ENCODE data around the gene CNST. TPM values are rescaled to one million over a fixed set of nuclear protein-coding genes. Genes with fewer than 3 reads are reported as not detected.
A peak's percentile ranks its signal among the peaks of the same experiment; 100 is the strongest.

Gene CNST
- total RNA-seq, 3 donors from 2014 or later (not counting 1 experiment from before 2014, with no cell fraction given) = 48.2 to 56.1 (median 49.7) TPM

DNA sequence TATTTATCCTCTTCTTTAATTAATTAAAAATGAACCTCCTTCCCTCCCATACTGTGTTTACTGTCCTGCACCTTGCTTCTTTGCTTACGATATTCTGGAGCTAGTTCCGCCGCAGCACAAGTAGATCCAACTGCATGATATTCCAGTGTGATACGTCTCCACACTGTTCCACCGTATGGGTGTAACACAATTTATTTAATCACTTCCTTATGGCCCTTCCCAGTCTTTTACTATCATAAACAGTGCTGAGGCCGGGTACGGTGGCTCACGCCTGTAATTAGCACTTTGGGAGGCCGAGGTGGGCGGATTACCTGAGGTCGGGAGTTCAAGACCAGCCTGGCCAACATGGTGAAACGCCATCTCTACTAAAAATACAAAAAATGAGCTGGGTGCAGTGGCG, 25.7 kb downstream of the CNST start:
- Mint-ChIP-seq H3K27me3 (ENCODE audit: low read depth in 2 of 2) (no peaks in the 10 kb centered on the region), H3K36me3 (peaks cover 7% of the 10 kb centered on the region), H3K27ac (no peak overlapping the region), H3K4me1 (peaks cover 20 to 30% of the 10 kb centered on the region in 2 donors), H3K9me3 (peaks cover 0 to 6% of the 10 kb centered on the region in 2 donors), H3K4me3 (no peak overlapping the region)
- H3K9me3 ChIP-seq (ENCODE audit: control insufficient read depth, insufficient read depth, low read length) = peaks cover 6% of the 10 kb centered on the region
- H3K36me3 ChIP-seq (ENCODE audit: control insufficient read depth, insufficient read depth, low read length) = peaks cover 20% of the 10 kb centered on the region
- intact Hi-C loops (cut with micrococcal nuclease) = no loop called here
- no peak overlapping the region for H3K27ac ChIP-seq (ENCODE audit: low read length)
- WGBS (ENCODE audit: insufficient coverage) = 97% methylated on average over 13 of the region's 13 CpGs
- ATAC-seq = no peak
- no peaks in the 10 kb centered on the region for H3K4me1 ChIP-seq (ENCODE audit: control insufficient read depth, insufficient read depth, low read length)
- H3K27me3 ChIP-seq (ENCODE audit: control insufficient read depth, insufficient read depth, low read length) = no peaks in the 10 kb centered on the region
- TF ChIP-seq, protein P1, sequence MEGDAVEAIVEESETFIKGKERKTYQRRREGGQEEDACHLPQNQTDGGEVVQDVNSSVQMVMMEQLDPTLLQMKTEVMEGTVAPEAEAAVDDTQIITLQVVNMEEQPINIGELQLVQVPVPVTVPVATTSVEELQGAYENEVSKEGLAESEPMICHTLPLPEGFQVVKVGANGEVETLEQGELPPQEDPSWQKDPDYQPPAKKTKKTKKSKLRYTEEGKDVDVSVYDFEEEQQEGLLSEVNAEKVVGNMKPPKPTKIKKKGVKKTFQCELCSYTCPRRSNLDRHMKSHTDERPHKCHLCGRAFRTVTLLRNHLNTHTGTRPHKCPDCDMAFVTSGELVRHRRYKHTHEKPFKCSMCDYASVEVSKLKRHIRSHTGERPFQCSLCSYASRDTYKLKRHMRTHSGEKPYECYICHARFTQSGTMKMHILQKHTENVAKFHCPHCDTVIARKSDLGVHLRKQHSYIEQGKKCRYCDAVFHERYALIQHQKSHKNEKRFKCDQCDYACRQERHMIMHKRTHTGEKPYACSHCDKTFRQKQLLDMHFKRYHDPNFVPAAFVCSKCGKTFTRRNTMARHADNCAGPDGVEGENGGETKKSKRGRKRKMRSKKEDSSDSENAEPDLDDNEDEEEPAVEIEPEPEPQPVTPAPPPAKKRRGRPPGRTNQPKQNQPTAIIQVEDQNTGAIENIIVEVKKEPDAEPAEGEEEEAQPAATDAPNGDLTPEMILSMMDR (IDR thresholded peaks at IDR 0.05) = no peak
- DNase-seq = no peak
- no peak overlapping the region for H3K4me3 ChIP-seq (ENCODE audit: low read length)

DNA sequence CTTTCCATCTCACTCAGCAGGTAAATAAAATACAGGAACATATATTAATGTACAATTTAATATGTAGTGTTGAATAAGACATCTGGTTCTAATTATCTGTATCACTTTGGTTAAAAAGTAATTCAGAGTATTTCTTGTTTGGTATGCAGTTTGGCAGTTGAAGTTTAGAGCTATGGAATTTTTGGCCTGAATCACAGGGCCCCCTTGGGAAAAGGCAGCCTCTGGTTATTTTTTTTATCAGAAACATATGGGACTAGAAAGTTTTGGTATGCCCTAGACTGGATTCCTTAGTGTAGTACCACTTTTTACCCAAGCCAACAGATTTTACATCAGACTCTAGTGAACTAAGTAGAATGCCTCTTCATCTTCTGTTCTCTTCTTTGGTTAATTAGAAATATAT, 26.4 kb downstream of the CNST start:
- Mint-ChIP-seq H3K4me1 (peaks cover 24 to 29% of the 10 kb centered on the region in 2 donors), H3K27ac (no peak overlapping the region), H3K9me3 (peaks cover 0 to 6% of the 10 kb centered on the region in 2 donors), H3K4me3 (no peak overlapping the region), H3K36me3 (peaks cover 7% of the 10 kb centered on the region), H3K27me3 (ENCODE audit: low read depth in 2 of 2) (no peaks in the 10 kb centered on the region)
- TF ChIP-seq, protein P1 (IDR thresholded peaks at IDR 0.05) = no peak
- peaks cover 6% of the 10 kb centered on the region for H3K9me3 ChIP-seq (ENCODE audit: control insufficient read depth, insufficient read depth, low read length)
- peaks cover 20% of the 10 kb centered on the region for H3K36me3 ChIP-seq (ENCODE audit: control insufficient read depth, insufficient read depth, low read length)
- no peaks in the 10 kb centered on the region for H3K4me1 ChIP-seq (ENCODE audit: control insufficient read depth, insufficient read depth, low read length)
- DNase-seq (no peak), ATAC-seq (no peak)
- H3K27ac ChIP-seq (ENCODE audit: low read length) = no peak overlapping the region
- no peak overlapping the region for H3K4me3 ChIP-seq (ENCODE audit: low read length)
- intact Hi-C loops (cut with micrococcal nuclease) = no loop called here
- no peaks in the 10 kb centered on the region for H3K27me3 ChIP-seq (ENCODE audit: control insufficient read depth, insufficient read depth, low read length)

DNA sequence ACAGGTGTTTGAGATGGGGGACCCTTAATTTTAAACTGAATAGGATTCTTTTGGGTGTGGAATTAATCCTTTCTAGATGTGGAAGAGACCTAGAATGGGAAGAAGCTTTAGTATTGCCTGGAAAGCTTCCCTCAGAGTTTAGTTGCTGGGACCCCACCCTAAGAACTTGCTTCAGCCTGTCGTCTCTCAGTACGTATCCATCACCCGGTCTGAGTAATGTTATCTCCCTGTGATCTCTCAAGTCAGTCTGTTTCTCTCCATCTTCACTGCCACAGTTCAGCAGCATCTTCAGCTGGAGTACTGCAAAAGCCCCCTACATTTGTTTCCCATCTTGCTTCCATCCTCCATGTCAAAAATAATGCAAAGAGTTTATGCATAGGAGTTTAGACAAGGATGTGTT, 28.9 kb downstream of the CNST start:
- peaks cover 7% of the 10 kb centered on the region for H3K36me3 Mint-ChIP-seq
- peaks cover 30 to 34% of the 10 kb centered on the region in 2 donors for H3K4me1 Mint-ChIP-seq
- Histone ChIP-seq H3K27me3 (ENCODE audit: control insufficient read depth, insufficient read depth, low read length) (no peaks in the 10 kb centered on the region), H3K36me3 (ENCODE audit: control insufficient read depth, insufficient read depth, low read length) (peaks cover 20% of the 10 kb centered on the region), H3K9me3 (ENCODE audit: control insufficient read depth, insufficient read depth, low read length) (peaks cover 3% of the 10 kb centered on the region), H3K27ac (ENCODE audit: low read length) (no peak overlapping the region), H3K4me1 (ENCODE audit: control insufficient read depth, insufficient read depth, low read length) (no peaks in the 10 kb centered on the region), H3K4me3 (ENCODE audit: low read length) (no peak overlapping the region)
- ATAC-seq (no peak), DNase-seq (no peak)
- intact Hi-C loops (cut with micrococcal nuclease) = no loop called here
- H3K27me3 Mint-ChIP-seq (ENCODE audit: low read depth in 2 of 2) = no peaks in the 10 kb centered on the region
- H3K27ac Mint-ChIP-seq = no peak overlapping the region
- H3K4me3 Mint-ChIP-seq = no peak overlapping the region
- TF ChIP-seq, protein P1 (IDR thresholded peaks at IDR 0.05) = no peak
- WGBS (ENCODE audit: insufficient coverage) = 86% methylated on average over 3 of the region's 3 CpGs
- H3K9me3 Mint-ChIP-seq = peaks cover 0 to 3% of the 10 kb centered on the region in 2 donors

DNA sequence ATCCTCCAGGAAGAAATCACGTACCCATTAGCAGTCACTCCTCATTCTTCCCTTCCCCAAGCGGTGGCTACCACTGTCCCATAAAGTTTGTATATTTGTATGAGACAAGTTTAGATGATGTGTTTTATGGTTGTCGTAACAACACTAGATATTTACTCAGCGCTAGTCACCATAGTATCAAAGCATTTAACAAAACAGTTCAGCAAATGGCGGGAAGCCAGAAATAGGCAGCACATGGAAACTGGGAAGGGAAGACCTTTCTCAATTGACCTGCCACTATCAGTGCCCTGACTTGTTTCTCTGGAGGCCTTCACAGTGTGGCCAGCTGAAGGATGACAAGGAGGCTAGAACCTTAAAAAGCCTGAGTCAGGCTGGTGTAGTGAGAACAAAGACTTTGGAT, 31.1 kb downstream of the CNST start:
- TF ChIP-seq, protein P1 (IDR thresholded peaks at IDR 0.05) = no peak
- H3K9me3 ChIP-seq (ENCODE audit: control insufficient read depth, insufficient read depth, low read length) = no peaks in the 10 kb centered on the region
- H3K27ac ChIP-seq (ENCODE audit: low read length) = no peak overlapping the region
- peaks cover 12% of the 10 kb centered on the region for H3K36me3 ChIP-seq (ENCODE audit: control insufficient read depth, insufficient read depth, low read length)
- DNase-seq = no peak
- H3K27me3 Mint-ChIP-seq (ENCODE audit: low read depth in 2 of 2) = no peaks in the 10 kb centered on the region
- H3K4me3 ChIP-seq (ENCODE audit: low read length) = no peak overlapping the region
- intact Hi-C loops (cut with micrococcal nuclease) = no loop called here
- WGBS (ENCODE audit: insufficient coverage) = 98% methylated on average over 3 of the region's 5 CpGs
- H3K4me1 Mint-ChIP-seq = peaks cover 41 to 43% of the 10 kb centered on the region in 2 donors
- H3K9me3 Mint-ChIP-seq = no peaks in the 10 kb centered on the region
- peak overlapping the region in 1 of 2 donors; percentile 19 for H3K27ac Mint-ChIP-seq
- H3K4me3 Mint-ChIP-seq = no peak overlapping the region
- no peak for ATAC-seq
- H3K27me3 ChIP-seq (ENCODE audit: control insufficient read depth, insufficient read depth, low read length) = no peaks in the 10 kb centered on the region
- H3K4me1 ChIP-seq (ENCODE audit: control insufficient read depth, insufficient read depth, low read length) = peaks cover 3% of the 10 kb centered on the region
- no peaks in the 10 kb centered on the region for H3K36me3 Mint-ChIP-seq
